Measurements from ENCODE around the gene KCNA10. TPM values are rescaled to one million over a fixed set of nuclear protein-coding genes. Genes with fewer than 3 reads are reported as not detected.

Gene KCNA10
- total RNA-seq, 2 experiments from 2014 or later, result not detected

GRCh38 chr1:110476028-110476765 lies 42.8 kb downstream of the KCNA10 start:
- no peak for TF ChIP-seq EZH2phosphoT487 (IDR thresholded peaks at IDR 0.05; ENCODE audit: borderline replicate concordance, low read depth, low read length)
- TF ChIP-seq, protein P1, sequence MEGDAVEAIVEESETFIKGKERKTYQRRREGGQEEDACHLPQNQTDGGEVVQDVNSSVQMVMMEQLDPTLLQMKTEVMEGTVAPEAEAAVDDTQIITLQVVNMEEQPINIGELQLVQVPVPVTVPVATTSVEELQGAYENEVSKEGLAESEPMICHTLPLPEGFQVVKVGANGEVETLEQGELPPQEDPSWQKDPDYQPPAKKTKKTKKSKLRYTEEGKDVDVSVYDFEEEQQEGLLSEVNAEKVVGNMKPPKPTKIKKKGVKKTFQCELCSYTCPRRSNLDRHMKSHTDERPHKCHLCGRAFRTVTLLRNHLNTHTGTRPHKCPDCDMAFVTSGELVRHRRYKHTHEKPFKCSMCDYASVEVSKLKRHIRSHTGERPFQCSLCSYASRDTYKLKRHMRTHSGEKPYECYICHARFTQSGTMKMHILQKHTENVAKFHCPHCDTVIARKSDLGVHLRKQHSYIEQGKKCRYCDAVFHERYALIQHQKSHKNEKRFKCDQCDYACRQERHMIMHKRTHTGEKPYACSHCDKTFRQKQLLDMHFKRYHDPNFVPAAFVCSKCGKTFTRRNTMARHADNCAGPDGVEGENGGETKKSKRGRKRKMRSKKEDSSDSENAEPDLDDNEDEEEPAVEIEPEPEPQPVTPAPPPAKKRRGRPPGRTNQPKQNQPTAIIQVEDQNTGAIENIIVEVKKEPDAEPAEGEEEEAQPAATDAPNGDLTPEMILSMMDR (conservative IDR thresholded peaks at IDR 0.05; ENCODE audit: low read length), result no peak
- no peak for DNase-seq (ENCODE audit: low spot score)
- intact Hi-C loops (cut with micrococcal nuclease; ENCODE audit: unreplicated experiment), result no loop called here
- H3K4me1 ChIP-seq (ENCODE audit: insufficient read depth, low read length, poor library complexity, severe bottlenecking), result no peaks in the 10 kb centered on the region
- no peak overlapping the region for H3K27ac ChIP-seq (ENCODE audit: low read depth, low read length, poor library complexity, severe bottlenecking)
- H4K20me1 ChIP-seq (ENCODE audit: insufficient read depth, low read length), result no peaks in the 10 kb centered on the region
- BruUV-seq (replicated peaks), result no TSS peak
- H3K9me2 ChIP-seq (ENCODE audit: insufficient read depth, low read length), result no peaks in the 10 kb centered on the region
- no peaks in the 10 kb centered on the region for H3K79me2 ChIP-seq (ENCODE audit: insufficient read depth, low read depth, low read length)
- ChIA-PET POLR2A (no interaction called here), CTCF (ENCODE audit: unreplicated experiment) (no interaction called here)
- no peak overlapping the region for H2AFZ ChIP-seq (ENCODE audit: low read length)
- H3K9me3 ChIP-seq (ENCODE audit: low read length), result no peaks in the 10 kb centered on the region
- H3K4me3 ChIP-seq (ENCODE audit: low read depth, low read length, poor library complexity, severe bottlenecking), result no peak overlapping the region
- no peak overlapping the region for H3K4me2 ChIP-seq (ENCODE audit: low read length)
- no peaks in the 10 kb centered on the region for H3K36me3 ChIP-seq (ENCODE audit: insufficient read depth, low read length)

- ChIA-PET CTCF (ENCODE audit: unreplicated experiment) (no interaction called here), POLR2A (no interaction called here)
- TF ChIP-seq EZH2phosphoT487 (IDR thresholded peaks at IDR 0.05; ENCODE audit: borderline replicate concordance, low read depth, low read length), result no peak
- TF ChIP-seq, protein P1 (conservative IDR thresholded peaks at IDR 0.05; ENCODE audit: low read length), result no peak
- Histone ChIP-seq H2AFZ (ENCODE audit: low read length) (no peak overlapping the region), H3K4me1 (ENCODE audit: insufficient read depth, low read length, poor library complexity, severe bottlenecking) (no peaks in the 10 kb centered on the region), H3K36me3 (ENCODE audit: insufficient read depth, low read length) (no peaks in the 10 kb centered on the region), H3K27ac (ENCODE audit: low read depth, low read length, poor library complexity, severe bottlenecking) (no peak overlapping the region), H3K79me2 (ENCODE audit: insufficient read depth, low read depth, low read length) (no peaks in the 10 kb centered on the region), H3K9me3 (ENCODE audit: low read length) (no peaks in the 10 kb centered on the region), H3K4me2 (ENCODE audit: low read length) (no peak overlapping the region), H3K4me3 (ENCODE audit: low read depth, low read length, poor library complexity, severe bottlenecking) (no peak overlapping the region), H3K9me2 (ENCODE audit: insufficient read depth, low read length) (no peaks in the 10 kb centered on the region), H4K20me1 (ENCODE audit: insufficient read depth, low read length) (no peaks in the 10 kb centered on the region)
- BruUV-seq (replicated peaks), result no TSS peak
- no peak for DNase-seq (ENCODE audit: low spot score)
- intact Hi-C loops (cut with micrococcal nuclease; ENCODE audit: unreplicated experiment), result no loop called here
Measured at GRCh38 chr1:110475362-110476027, 43.5 kb downstream of the KCNA10 start.

DNA sequence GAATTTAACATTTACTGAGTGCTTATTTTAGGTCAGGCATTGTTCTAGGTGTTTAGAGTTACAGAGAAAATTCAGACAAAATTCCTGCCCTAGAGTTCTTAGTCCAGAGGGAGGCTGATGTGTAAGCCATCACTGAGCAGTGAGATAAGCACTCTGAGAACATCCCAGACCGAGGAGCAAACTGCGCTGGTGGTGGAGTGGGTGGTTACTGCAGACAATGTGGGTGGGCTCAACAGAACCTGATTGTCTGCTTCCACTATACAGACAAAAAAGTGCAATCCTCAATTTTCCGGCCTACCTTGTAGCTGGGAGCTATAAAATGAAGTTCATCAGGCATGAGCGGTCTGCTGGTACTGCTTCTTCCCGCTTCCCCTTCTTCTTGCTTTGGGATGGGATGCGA lies 44.5 kb downstream of the KCNA10 start:
- H3K79me2 ChIP-seq (ENCODE audit: insufficient read depth, low read depth, low read length), result no peaks in the 10 kb centered on the region
- no peak overlapping the region for H3K4me3 ChIP-seq (ENCODE audit: low read depth, low read length, poor library complexity, severe bottlenecking)
- H2AFZ ChIP-seq (ENCODE audit: low read length), result no peak overlapping the region
- H3K36me3 ChIP-seq (ENCODE audit: insufficient read depth, low read length), result no peaks in the 10 kb centered on the region
- BruUV-seq (replicated peaks), result no TSS peak
- intact Hi-C loops (cut with micrococcal nuclease; ENCODE audit: unreplicated experiment), result no loop called here
- H4K20me1 ChIP-seq (ENCODE audit: insufficient read depth, low read length), result no peaks in the 10 kb centered on the region
- H3K4me2 ChIP-seq (ENCODE audit: low read length), result no peak overlapping the region
- H3K27ac ChIP-seq (ENCODE audit: low read depth, low read length, poor library complexity, severe bottlenecking), result no peak overlapping the region
- TF ChIP-seq, protein P1 (conservative IDR thresholded peaks at IDR 0.05; ENCODE audit: low read length), result no peak
- TF ChIP-seq EZH2phosphoT487 (IDR thresholded peaks at IDR 0.05; ENCODE audit: borderline replicate concordance, low read depth, low read length), result no peak
- H3K4me1 ChIP-seq (ENCODE audit: insufficient read depth, low read length, poor library complexity, severe bottlenecking), result no peaks in the 10 kb centered on the region
- CTCF ChIA-PET (ENCODE audit: unreplicated experiment), result no interaction called here
- no peaks in the 10 kb centered on the region for H3K9me2 ChIP-seq (ENCODE audit: insufficient read depth, low read length)
- DNase-seq (ENCODE audit: low spot score), result no peak
- no peaks in the 10 kb centered on the region for H3K9me3 ChIP-seq (ENCODE audit: low read length)
- POLR2A ChIA-PET, result no interaction called here
